AG09309 (cell line): Measurements from ENCODE around the gene TIPIN.
A peak's percentile ranks its signal among the peaks of the same experiment; 100 is the strongest.
"Not testable (repeated sequence)": the region's sequence is repeated elsewhere in the genome, so short reads cannot be mapped to it uniquely, and the experiment has no call there.

Source experiments
- DNase-seq: peaks from one replicate; pipeline ENCODE4 v3.0.0-alpha.2; 2010; ENCODE audit warnings: low read depth
- H3K4me3 ChIP-seq: 2 replicates; pipeline ENCODE4 v1.5.1; 2011; ENCODE audit warnings: mild to moderate bottlenecking, low read depth, low read length, moderate library complexity; ENCODE audit not compliant: control insufficient read depth
- TF ChIP-seq, protein P1 (sequence below): IDR thresholded peaks from 2 replicates; pipeline ENCODE4 v1.5.1; 2011; ENCODE audit warnings: mild to moderate bottlenecking, low read depth, low read length, inconsistent platforms; ENCODE audit not compliant: insufficient read depth, control insufficient read depth; ENCODE audit errors: missing control alignments

The TIPIN gene

DNA sequence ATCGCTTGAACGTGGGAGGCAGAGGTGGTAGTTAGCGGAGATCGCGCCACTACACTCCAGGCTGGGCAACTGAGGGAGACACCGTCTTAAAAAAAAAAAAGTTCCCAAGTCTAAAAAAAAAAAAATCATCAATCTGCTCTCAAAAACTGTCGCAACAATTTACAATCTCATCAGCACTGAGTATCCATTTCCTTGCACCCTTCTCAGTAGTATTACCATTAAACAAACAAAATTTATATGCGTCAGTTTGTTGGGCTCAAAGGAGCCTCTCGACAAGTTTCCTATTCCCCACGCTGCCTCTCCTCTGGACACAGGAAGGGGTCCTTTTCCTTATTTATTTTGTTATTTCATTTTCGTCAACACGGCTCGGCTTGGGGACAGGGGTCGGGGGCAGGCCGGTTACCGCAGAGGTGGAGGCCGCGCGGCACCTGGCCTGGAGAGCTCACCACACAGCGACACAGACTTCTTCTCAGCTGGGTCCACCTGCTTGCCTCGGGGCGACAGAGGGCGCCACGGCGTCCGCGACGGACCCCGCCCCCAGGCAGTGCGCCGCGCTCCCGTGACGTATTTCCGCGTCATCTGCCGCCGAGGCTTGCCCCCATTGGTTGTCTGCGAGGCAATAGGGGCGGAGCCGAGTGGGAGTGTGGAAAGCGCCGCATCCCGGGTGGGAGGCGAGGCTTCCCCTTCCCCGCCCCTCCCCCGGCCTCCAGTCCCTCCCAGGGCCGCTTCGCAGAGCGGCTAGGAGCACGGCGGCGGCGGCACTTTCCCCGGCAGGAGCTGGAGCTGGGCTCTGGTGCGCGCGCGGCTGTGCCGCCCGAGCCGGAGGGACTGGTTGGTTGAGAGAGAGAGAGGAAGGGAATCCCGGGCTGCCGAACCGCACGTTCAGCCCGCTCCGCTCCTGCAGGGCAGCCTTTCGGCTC is 30.0 kb upstream of the TIPIN start, which contains the start of gene MAP2K1:
MAP2K1 (plus strand) TSS at position 709 of the 920 bp plus-strand sequence. CDS start 436 bp downstream, outside the sequence.
- peak within 1 kb of the TSS; percentile 96 for H3K4me3 ChIP-seq
- TF ChIP-seq, protein P1, sequence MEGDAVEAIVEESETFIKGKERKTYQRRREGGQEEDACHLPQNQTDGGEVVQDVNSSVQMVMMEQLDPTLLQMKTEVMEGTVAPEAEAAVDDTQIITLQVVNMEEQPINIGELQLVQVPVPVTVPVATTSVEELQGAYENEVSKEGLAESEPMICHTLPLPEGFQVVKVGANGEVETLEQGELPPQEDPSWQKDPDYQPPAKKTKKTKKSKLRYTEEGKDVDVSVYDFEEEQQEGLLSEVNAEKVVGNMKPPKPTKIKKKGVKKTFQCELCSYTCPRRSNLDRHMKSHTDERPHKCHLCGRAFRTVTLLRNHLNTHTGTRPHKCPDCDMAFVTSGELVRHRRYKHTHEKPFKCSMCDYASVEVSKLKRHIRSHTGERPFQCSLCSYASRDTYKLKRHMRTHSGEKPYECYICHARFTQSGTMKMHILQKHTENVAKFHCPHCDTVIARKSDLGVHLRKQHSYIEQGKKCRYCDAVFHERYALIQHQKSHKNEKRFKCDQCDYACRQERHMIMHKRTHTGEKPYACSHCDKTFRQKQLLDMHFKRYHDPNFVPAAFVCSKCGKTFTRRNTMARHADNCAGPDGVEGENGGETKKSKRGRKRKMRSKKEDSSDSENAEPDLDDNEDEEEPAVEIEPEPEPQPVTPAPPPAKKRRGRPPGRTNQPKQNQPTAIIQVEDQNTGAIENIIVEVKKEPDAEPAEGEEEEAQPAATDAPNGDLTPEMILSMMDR = peak; percentile 64
- DNase-seq = peak; percentile 80

DNA sequence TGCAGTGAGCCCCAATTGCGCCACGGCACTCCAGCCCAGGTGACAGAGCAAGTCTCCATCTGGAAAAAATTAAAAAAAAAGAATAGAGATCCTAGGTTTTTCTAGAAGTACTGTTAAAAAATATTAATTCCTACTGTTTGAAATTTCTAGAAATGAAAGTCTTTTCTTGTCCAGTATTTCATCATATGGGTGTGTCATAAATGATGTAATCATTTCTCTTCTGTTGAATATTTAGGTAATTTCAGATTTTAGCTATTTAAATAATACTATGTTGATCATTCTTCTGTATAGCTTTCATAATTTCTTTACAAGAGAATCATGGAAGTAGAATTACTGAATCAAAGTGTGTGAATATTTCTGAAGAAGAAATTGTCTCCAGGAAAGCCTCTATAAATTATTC is 24.9 kb upstream of the TIPIN start:
- not testable (repeated sequence) for H3K4me3 ChIP-seq, DNase-seq

DNA sequence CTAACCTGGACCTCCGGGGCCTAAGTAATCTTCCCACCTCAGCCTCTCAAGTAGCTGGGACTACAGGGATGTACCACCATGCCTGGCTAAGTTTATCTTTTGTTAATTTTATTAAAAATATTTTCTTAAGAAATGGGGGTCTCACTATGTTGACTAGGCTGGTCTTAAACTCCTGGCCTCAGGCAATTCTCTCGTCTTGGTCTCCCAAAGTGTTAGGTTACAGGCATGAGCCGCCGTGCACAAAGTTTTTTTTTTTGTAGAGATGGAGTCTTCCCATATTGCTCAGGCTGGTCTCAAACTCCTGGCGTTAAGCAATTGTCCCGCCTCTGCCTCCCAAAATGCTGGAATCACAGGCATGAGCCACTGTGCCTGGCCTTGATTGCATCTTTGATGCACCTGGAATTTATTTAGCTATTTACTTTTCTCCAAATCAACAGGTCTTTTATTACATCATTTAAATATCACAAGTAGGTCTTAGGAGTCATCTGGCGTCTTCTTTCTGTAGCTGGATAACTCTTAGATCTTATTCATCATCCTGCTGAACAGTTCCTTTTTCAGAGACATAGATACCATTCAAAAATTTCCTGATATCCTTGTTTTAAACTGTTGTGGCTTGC is 22.4 kb upstream of the TIPIN start:
- TF ChIP-seq, protein P1 = no peak
- no peak for DNase-seq

DNA sequence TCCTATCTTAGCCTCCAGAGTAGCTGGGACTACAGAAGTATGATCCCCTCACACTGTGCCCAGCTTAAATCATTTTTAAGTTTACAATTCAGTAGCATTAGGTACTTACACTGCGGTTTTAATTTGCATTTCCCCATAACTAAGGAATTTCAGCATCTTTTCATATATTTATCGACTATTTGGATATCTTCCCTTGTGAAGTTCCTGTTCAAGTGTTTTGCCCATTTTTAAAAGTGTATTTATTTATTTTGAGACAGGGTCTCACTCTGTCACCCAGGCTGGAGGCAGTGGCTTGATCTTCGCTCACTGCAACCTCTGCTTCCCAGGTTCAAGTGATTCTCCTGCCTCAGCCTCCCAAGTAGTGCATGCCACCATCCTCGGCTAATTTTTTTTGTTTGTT is 17.7 kb upstream of the TIPIN start:
- DNase-seq = no peak
- TF ChIP-seq, protein P1 = no peak
- H3K4me3 ChIP-seq = no peak overlapping the region

More for the DNA sequence above, 22.4 kb upstream of the TIPIN start:
- H3K4me3 ChIP-seq = no peak overlapping the region

DNA sequence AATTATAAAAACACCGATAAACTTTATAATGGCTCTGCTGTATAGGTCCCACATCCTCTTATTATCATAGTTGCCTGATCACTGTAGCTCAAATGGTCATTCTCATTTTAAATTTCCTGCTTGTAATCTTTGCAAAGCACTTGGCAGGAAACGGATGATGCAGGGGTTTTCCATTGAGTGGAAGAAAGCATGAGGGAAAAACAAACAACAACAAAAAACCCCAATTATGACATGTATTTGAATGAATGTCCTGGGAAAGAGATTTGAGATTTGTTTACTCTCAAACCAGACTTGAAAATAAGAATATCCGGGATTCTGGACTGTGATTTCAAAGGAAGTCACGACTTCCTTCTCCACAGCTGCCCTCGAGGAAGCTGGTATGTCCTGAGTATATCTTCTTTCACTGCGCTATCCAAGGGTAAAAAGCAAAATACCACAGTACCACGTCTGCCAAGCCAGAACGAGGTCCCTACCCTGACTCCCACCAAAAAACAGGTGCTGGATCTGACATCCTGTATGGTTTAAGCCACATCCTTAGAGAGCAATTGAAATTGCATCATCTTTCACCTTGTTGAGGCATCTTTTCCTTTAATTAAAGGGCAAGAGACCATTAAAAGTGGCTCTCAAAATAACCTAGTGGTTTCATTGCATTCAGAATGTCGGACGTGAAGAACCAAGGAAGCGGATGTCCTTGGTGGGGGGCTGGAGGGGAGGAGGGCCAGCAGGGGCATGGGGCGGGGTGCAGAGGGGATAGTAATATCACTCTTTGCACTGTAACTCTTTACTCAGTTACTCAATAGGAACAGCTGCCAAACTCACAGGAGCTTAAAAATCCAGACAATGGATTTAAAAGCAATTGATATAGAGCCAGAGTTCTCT is 13.5 kb upstream of the TIPIN start:
- TF ChIP-seq, protein P1 = no peak
- DNase-seq = no peak
- peak overlapping the region; percentile 18 for H3K4me3 ChIP-seq

DNA sequence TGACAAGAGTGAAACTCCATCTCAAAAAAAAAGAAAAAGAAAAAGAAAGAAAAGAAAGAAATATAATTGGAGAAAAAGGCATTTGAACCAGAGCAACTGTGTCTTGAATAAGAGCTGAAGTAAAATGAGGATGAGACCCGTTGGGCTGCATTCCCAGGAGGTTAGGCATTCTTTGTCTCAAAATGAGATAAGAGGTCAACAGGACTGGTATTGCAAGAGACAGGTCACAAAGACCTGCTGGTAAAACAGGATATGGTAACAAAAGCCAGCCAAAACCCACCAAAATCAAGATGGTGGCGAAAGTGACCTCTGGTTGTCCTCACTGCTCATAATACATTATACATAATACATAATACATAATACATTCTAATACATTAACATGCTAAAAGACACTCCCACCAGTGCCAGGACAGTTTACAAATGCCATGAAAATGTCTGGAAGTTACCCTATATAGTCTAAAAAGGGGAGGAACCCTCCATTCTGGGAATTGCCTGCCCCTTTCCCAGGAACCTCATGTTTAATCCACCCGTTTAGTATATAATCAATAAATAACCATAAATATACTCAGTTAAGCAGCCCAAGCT is 8.6 kb upstream of the TIPIN start:
- no peak overlapping the region for H3K4me3 ChIP-seq
- TF ChIP-seq, protein P1 = no peak
- DNase-seq = no peak
